ENCODE data around the gene PPIF. TPM values are rescaled to one million over a fixed set of nuclear protein-coding genes. Genes with fewer than 3 reads are reported as not detected.

The PPIF gene
- total and polyA plus RNA-seq, 2 of the 4 experiments (the other 2 are of a cell fraction) = 29.2 to 130 TPM

GRCh38 chr10:79321494-79321882 lies 25.8 kb upstream of the PPIF start:
- ATAC-seq (ENCODE audit: low read depth) = no peak
- Histone ChIP-seq H3K23ac (ENCODE audit: low read depth, low read length) (peak overlapping the region; percentile 33; the same call in 1 of the 2 replicates), H2BK5ac (ENCODE audit: low read depth, low read length, poor library complexity, severe bottlenecking) (peak overlapping the region; percentile 92), H2AK5ac (ENCODE audit: low read depth, low read length) (peak overlapping the region; percentile 62), H2AK9ac (replicated peaks; ENCODE audit: low read depth, low read length, poor library complexity) (no peak overlapping the region), H2AFZ (replicated peaks; ENCODE audit: low read length, poor library complexity) (no peak overlapping the region), H2BK120ac (ENCODE audit: low read depth, low read length) (peak overlapping the region; percentile 95), H3K4me2 (ENCODE audit: low read depth, low read length) (no peak overlapping the region), H3K79me1 (ENCODE audit: low read depth in 1 of 2, low read length in 2 of 2) (peaks cover 0 to 11% of the 10 kb centered on the region in 2 experiments; a peak in 1 of 4 replicates), H3K4me3 (ENCODE audit: insufficient read depth, low read depth, low read length) (no peak overlapping the region), H4K5ac (ENCODE audit: low read depth, low read length) (peak overlapping the region; percentile 28; the same call in 1 of the 2 replicates), H3K4ac (ENCODE audit: low read depth, low read length) (peak overlapping the region; percentile 43), H3K4me1 (ENCODE audit: control insufficient read depth, insufficient read depth, low read length) (peaks cover 36% of the 10 kb centered on the region), H4K8ac (ENCODE audit: low read depth in 2 of 2, low read length in 2 of 2) (peak overlapping the region in 1 of 2 experiments; percentile 45; a peak in 2 of 4 replicates), H3K9me1 (ENCODE audit: insufficient read depth, low read length) (peaks cover 41% of the 10 kb centered on the region), H4K91ac (ENCODE audit: insufficient read depth, low read depth, low read length) (peak overlapping the region; percentile 85), H3K14ac (replicated peaks; ENCODE audit: low read depth, low read length) (peak overlapping the region; percentile 56), H3K18ac (ENCODE audit: low read depth, low read length) (peak overlapping the region; percentile 62; the same call in 1 of the 2 replicates), H3K56ac (ENCODE audit: extremely low read depth, insufficient read depth, low read length) (no peak overlapping the region), H3K36me3 (ENCODE audit: control insufficient read depth, insufficient read depth, low read length) (no peaks in the 10 kb centered on the region), H3K27me3 (ENCODE audit: control insufficient read depth, insufficient read depth, low read length) (no peaks in the 10 kb centered on the region), H3K9ac (ENCODE audit: low read depth, low read length) (no peak overlapping the region), H2BK15ac (ENCODE audit: low read depth, low read length) (peak overlapping the region; percentile 77; the same call in 1 of the 3 replicates), H3K27ac (ENCODE audit: insufficient read depth, low read length) (no peak overlapping the region), H2BK20ac (ENCODE audit: low read depth, low read length) (peak overlapping the region; percentile 47), H3K9me3 (ENCODE audit: control insufficient read depth, insufficient read depth, low read length) (no peaks in the 10 kb centered on the region), H4K20me1 (ENCODE audit: insufficient read depth, low read length) (no peaks in the 10 kb centered on the region)
- ChIA-PET POLR2A (ENCODE audit: unreplicated experiment) (no interaction called here), CTCF (no interaction called here)
- 60% methylated on average over 1 of the region's 2 CpGs; no CpG with 5 or more reads in 1 of the 2 experiments for WGBS, 2 experiments (ENCODE audit: extremely low coverage in 2 of 2, insufficient read length in 1 of 2)
- no TSS peak for BruUV-seq (replicated peaks)
- in situ Hi-C loops (cut with MboI; ENCODE audit: low sequenced_read_pairs) (no loop called here), dilution Hi-C loops (cut with HindIII; ENCODE audit: low sequenced_read_pairs, unreplicated experiment) (no loop called here), intact Hi-C loops (cut with micrococcal nuclease) (loop anchor here (1.0 kb wide), 1 partner anchor 22 kb away; no protein-coding TSS in a partner anchor)
- no peak for TF ChIP-seq POLR2A (IDR thresholded peaks at IDR 0.05; ENCODE audit: low read depth, low read length)
- no peak for TF ChIP-seq NFE2L2 (IDR thresholded peaks at IDR 0.05; ENCODE audit: low read depth, low read length)
- no peak for TF ChIP-seq CHD1 (IDR thresholded peaks at IDR 0.05; ENCODE audit: low read depth, low read length)
- TF ChIP-seq RAD21 (IDR thresholded peaks at IDR 0.05; ENCODE audit: low read length) = no peak
- no peak for TF ChIP-seq SMC3 (IDR thresholded peaks at IDR 0.05; ENCODE audit: low read depth, low read length)
- no peak for TF ChIP-seq CTCF (conservative IDR thresholded peaks at IDR 0.05; ENCODE audit: low read depth, low read length)
- no peak for TF ChIP-seq FOS (IDR thresholded peaks at IDR 0.05; ENCODE audit: low read depth, low read length)
- TF ChIP-seq MAFK (IDR thresholded peaks at IDR 0.05; ENCODE audit: low read depth, low read length) = no peak
- no peak for TF ChIP-seq RFX5 (IDR thresholded peaks at IDR 0.05; ENCODE audit: low read depth, low read length)
- no peak for TF ChIP-seq ELK1 (IDR thresholded peaks at IDR 0.05; ENCODE audit: borderline replicate concordance, low read depth, low read length)
- no peak for TF ChIP-seq MAZ (IDR thresholded peaks at IDR 0.05; ENCODE audit: borderline replicate concordance, low read depth, low read length)
- no peak for DNase-seq
